ENCODE measurements around the gene OR7G2.

GRCh38 chr19:9076901-9077300 lies 30.4 kb downstream of the OR7G2 start:
- no peak for TF ChIP-seq CTCF (conservative IDR thresholded peaks at IDR 0.05 in 1 of 2, IDR thresholded peaks at IDR 0.05 in 1 of 2; ENCODE audit: low read depth in 1 of 2, low read length in 2 of 2)
- TF ChIP-seq EZH2 (IDR thresholded peaks at IDR 0.05; ENCODE audit: low read length, missing control alignments): no peak
